GM12892 (cell line): ENCODE measurements around the gene TMEM123.
A peak's percentile ranks its signal among the peaks of the same experiment; 100 is the strongest.
"Not testable (repeated sequence)": the region's sequence is repeated elsewhere in the genome, so short reads cannot be mapped to it uniquely, and the experiment has no call there.

Experiments
- DNase-seq: peaks from one replicate; pipeline ENCODE4 v3.0.0; 2011; ENCODE audit not compliant: insufficient read length
- FAIRE-seq: peaks from 2 replicates; lab custom pipeline; 2011; peaks lifted over from hg19 to GRCh38; lab: Jason Lieb, UNC
- POLR2A ChIP-seq: IDR thresholded peaks from 2 replicates; pipeline ENCODE4 v1.6.1; 2011; ENCODE audit warnings: low read depth, low read length, control low read depth
- POLR2AphosphoS5 ChIP-seq: IDR thresholded peaks from 2 replicates; pipeline ENCODE4 v1.6.1; 2011; ENCODE audit warnings: low read depth, low read length, control low read depth
- TAF1 ChIP-seq: IDR thresholded peaks from 2 replicates; pipeline ENCODE4 v1.6.1; 2011; ENCODE audit warnings: low read depth, mild to moderate bottlenecking, control low read depth, low read length, borderline replicate concordance

Gene TMEM123

GRCh38 chr11:102456381-102456780 is 3.8 kb upstream of the TMEM123 start:
- no peak for FAIRE-seq
- no peak for DNase-seq

DNA sequence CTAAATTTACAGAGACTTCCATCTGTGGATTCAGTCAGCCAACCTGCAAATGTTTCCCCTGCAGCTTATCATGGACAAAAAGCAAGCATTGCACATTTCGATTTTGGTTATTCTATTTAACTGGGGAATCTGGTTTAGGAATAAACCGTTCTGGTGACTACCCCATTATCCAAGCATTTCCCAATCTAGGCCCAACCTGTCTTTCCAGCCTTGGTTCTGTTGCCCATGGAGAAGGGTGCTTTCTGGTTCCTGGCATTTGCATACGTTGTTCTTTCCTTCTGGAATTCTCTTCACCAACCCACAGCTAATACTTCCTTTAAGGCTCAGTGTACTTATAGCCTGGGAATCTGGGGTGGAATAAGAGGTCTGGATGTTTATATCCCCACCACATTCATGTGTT is 1.4 kb upstream of the TMEM123 start:
- FAIRE-seq: peak; percentile 9
- TF ChIP-seq TAF1 (no peak), POLR2AphosphoS5 (no peak), POLR2A (no peak)
- no peak for DNase-seq

More at GRCh38 chr11:102456381-102456780, 3.8 kb upstream of the TMEM123 start:
- TF ChIP-seq POLR2AphosphoS5: no peak
- no peak for TF ChIP-seq TAF1
- TF ChIP-seq POLR2A: no peak

- no peak for DNase-seq
- FAIRE-seq: no peak
These were observed 734 bp upstream of the TMEM123 start for GRCh38 chr11:102453302-102453695.

GRCh38 chr11:102451681-102452460 is 694 bp downstream of the TMEM123 start:
- DNase-seq (peak; percentile 55), FAIRE-seq (peak; percentile 99)
- 0 out of 2 replicates have a peak, but pooled peaks have one; percentile 29 for TF ChIP-seq TAF1
- peak; percentile 42; the same call in 1 of the 2 replicates for TF ChIP-seq POLR2A
- no peak for TF ChIP-seq POLR2AphosphoS5

More at GRCh38 chr11:102453302-102453695, 734 bp upstream of the TMEM123 start:
- TF ChIP-seq POLR2AphosphoS5 (no peak), TAF1 (no peak), POLR2A (no peak)

- FAIRE-seq: no peak
- no peak for TF ChIP-seq TAF1
- no peak for TF ChIP-seq POLR2AphosphoS5
- TF ChIP-seq POLR2A: no peak
These were observed 1.4 kb downstream of the TMEM123 start for GRCh38 chr11:102451041-102451680.

GRCh38 chr11:102449651-102450570 is 2.7 kb downstream of the TMEM123 start:
- FAIRE-seq (peak; percentile 82), DNase-seq (no peak)
- TF ChIP-seq TAF1: no peak
- TF ChIP-seq POLR2A: no peak
- no peak for TF ChIP-seq POLR2AphosphoS5

More at GRCh38 chr11:102451041-102451680, 1.4 kb downstream of the TMEM123 start:
- DNase-seq: no peak

- no peak for TF ChIP-seq POLR2A
- no peak for TF ChIP-seq POLR2AphosphoS5
- no peak for TF ChIP-seq TAF1
- DNase-seq (no peak), FAIRE-seq (no peak)
These were observed 3.7 kb downstream of the TMEM123 start for GRCh38 chr11:102448869-102449224.

DNA sequence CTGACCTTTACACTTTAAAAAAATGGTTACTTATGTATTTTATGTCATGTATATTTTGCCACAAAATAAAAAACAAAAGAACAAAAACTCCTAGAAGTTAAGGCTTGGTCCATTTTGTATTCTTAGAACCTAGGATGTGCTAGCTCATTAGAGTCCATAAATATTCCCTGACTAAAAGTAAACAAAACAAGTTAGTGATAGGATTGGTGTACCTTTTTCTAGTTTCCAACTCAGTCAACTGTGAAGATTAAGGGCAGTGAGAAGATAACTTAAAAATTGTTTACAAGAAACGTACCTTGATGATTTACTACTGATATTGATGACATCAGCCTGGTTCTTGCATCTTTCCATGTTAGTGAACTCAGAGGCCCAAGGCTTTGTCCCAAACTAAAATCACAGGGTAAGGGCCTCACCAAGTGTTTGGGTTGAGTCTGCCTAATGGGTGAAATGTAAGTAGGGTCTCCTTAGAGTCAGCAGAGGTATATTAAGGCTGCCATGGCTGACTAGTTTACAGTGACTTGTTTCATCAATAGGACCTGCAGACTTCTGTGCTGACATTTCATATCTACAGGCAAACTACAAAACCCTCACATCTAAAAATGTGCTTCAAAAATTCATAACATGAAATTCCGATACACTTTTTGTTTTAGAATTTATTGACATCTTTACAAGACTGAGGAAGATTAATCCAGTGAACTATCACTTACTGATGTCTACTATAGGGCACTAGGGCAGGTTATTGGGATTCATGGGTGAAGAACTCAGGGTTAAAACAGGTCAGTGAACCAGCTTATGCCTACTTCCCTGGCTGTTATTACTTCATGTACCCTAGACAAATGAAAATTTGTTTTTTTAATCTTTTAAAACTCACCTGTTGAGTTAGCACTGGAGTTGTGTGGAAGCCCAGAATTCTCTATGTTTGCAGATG is 4.4 kb downstream of the TMEM123 start:
- TF ChIP-seq POLR2AphosphoS5 (no peak), POLR2A (no peak), TAF1 (no peak)
- FAIRE-seq: peak; percentile 70

DNA sequence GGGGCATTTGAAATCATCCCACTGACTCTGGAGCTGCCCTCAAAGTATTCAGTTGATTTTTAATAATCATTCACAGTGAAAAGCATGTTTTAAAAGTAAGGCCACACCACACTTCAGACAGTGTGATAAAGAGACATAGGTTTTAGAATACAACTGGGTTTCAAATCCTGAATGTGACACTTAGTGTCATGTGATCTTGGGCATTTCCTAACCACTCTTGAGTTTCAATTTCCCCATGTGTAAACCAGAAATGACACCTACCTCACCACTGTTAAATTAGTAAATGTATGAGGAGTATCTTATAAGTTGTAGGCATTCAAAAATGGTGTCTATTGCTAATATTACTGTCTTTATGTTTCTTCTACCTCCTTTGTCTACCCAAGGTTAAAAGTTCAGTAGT is 5.4 kb downstream of the TMEM123 start:
- TF ChIP-seq POLR2A (no peak), POLR2AphosphoS5 (no peak)
- FAIRE-seq: peak; percentile 84
- no peak for DNase-seq

More for the DNA sequence above, 4.4 kb downstream of the TMEM123 start:
- DNase-seq: no peak

DNA sequence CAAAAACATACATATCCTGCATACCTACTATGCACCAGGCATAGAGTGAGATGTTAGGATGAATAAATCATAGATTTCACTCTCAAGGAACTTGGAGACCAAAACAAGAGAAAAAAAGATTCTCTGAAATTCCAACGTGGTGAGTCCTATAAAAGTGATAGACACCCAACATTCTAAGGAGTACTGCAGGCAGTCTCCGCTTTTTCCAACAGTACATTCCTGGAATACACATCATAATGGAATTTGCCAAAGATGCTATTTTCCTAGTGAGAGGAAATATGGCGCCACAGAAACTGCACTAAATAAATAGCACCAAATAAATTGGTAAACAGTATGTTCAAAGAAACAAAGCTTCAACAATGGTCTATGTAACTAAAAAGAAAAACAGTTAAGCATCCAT is 6.0 kb downstream of the TMEM123 start:
- TF ChIP-seq TAF1 (no peak), POLR2A (no peak), POLR2AphosphoS5 (no peak)
- DNase-seq (no peak), FAIRE-seq (peak; percentile 48)

- FAIRE-seq, DNase-seq: not testable (repeated sequence)
These were observed 7.9 kb downstream of the TMEM123 start for GRCh38 chr11:102444693-102445092.

- FAIRE-seq: not testable (repeated sequence)
These were observed 8.4 kb downstream of the TMEM123 start for GRCh38 chr11:102444142-102444541.

DNA sequence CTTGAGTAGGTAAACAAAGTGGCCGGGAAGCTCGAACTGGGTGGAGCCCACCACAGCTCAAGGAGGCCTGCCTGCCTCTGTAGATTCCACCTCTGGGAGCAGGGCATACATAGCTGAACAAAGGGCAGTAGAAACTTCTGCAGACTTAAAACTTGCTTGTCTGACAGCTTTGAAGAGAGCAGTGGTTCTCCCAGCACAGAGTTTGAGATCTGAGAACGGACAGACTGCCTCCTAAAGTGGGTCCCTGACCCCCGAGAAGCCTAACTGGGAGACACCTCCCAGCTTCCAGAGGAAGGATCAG is 13.6 kb downstream of the TMEM123 start:
- not testable (repeated sequence) for FAIRE-seq, DNase-seq

More at GRCh38 chr11:102444142-102444541, 8.4 kb downstream of the TMEM123 start:
- not testable (repeated sequence) for DNase-seq
